Epidermal melanocyte (primary cell): Measurements from ENCODE around the gene CALB2.
"Not testable (repeated sequence)": the region's sequence is repeated elsewhere in the genome, so short reads cannot be mapped to it uniquely, and the experiment has no call there.

Experiments
- DNase-seq: peaks from one replicate; pipeline ENCODE4 v3.0.0; 2011; ENCODE audit warnings: low spot score; ENCODE audit not compliant: insufficient read length

Gene CALB2

GRCh38 chr16:71352466-71352865, 6.1 kb upstream of the CALB2 start:
- no peak for DNase-seq

- DNase-seq, result no peak
Observed at GRCh38 chr16:71352963-71353460, 5.5 kb upstream of the CALB2 start.

- DNase-seq, result no peak
Observed at GRCh38 chr16:71353736-71354135, 4.8 kb upstream of the CALB2 start.

- DNase-seq, result no peak
Observed at GRCh38 chr16:71354156-71354555, 4.4 kb upstream of the CALB2 start.

GRCh38 chr16:71356051-71356740, 2.3 kb upstream of the CALB2 start:
- no peak for DNase-seq

GRCh38 chr16:71356936-71357335, 1.6 kb upstream of the CALB2 start:
- DNase-seq, result not testable (repeated sequence)

GRCh38 chr16:71357681-71358080, 842 bp upstream of the CALB2 start:
- DNase-seq, result no peak

GRCh38 chr16:71359431-71359830, 908 bp downstream of the CALB2 start:
- no peak for DNase-seq

- peak; percentile 53 for DNase-seq
Observed at GRCh38 chr16:71360378-71360777, 1.9 kb downstream of the CALB2 start.

GRCh38 chr16:71364133-71364681, 5.7 kb downstream of the CALB2 start:
- DNase-seq, result no peak

- no peak for DNase-seq
Observed at GRCh38 chr16:71365021-71365420, 6.5 kb downstream of the CALB2 start.

GRCh38 chr16:71367241-71367976, 8.9 kb downstream of the CALB2 start:
- no peak for DNase-seq

- no peak for DNase-seq
Observed at GRCh38 chr16:71368958-71369357, 10.4 kb downstream of the CALB2 start.

GRCh38 chr16:71369494-71369893, 11.0 kb downstream of the CALB2 start:
- no peak for DNase-seq

- no peak for DNase-seq
Observed at GRCh38 chr16:71371237-71371636, 12.7 kb downstream of the CALB2 start.

GRCh38 chr16:71373073-71373472, 14.6 kb downstream of the CALB2 start:
- no peak for DNase-seq

- DNase-seq, result no peak
Observed at GRCh38 chr16:71376465-71377157, 18.1 kb downstream of the CALB2 start.

GRCh38 chr16:71379711-71380110, 21.2 kb downstream of the CALB2 start:
- no peak for DNase-seq

GRCh38 chr16:71380831-71381230, 22.3 kb downstream of the CALB2 start:
- no peak for DNase-seq

GRCh38 chr16:71383054-71383773, 24.7 kb downstream of the CALB2 start:
- no peak for DNase-seq

GRCh38 chr16:71384073-71384724, 25.7 kb downstream of the CALB2 start:
- no peak for DNase-seq
